HepG2 (cell line): ENCODE data around the gene DMGDH. TPM values are rescaled to one million over a fixed set of nuclear protein-coding genes. Genes with fewer than 3 reads are reported as not detected.

Experiments used
- ADNP ChIP-seq: sonication (generic); formaldehyde crosslinking; IDR thresholded peaks from 2 replicates; pipeline ENCODE4 v1.4.0; 2020; ENCODE audit warnings: missing genetic modification reagents
- ARID4A ChIP-seq: sonication (generic); formaldehyde crosslinking; IDR thresholded peaks from 2 replicates; pipeline ENCODE4 v1.5.0; 2020; ENCODE audit warnings: mild to moderate bottlenecking, missing genetic modification reagents, borderline replicate concordance
- DRAP1 ChIP-seq: IDR thresholded peaks from 2 replicates; pipeline ENCODE4 v1.6.1; 2016; ENCODE audit warnings: missing genetic modification reagents, missing compliant biosample characterization
- ELF3 ChIP-seq: IDR thresholded peaks from 2 replicates; pipeline ENCODE4 v1.6.1; 2016; ENCODE audit warnings: missing genetic modification reagents, missing compliant biosample characterization
- GLMP ChIP-seq: sonication (generic); formaldehyde crosslinking; IDR thresholded peaks from 2 replicates; pipeline ENCODE4 v1.9.0; 2021; ENCODE audit warnings: missing genetic modification reagents, mild to moderate bottlenecking, borderline replicate concordance
- HCFC1 ChIP-seq: fragments of 150-350 bp; IDR thresholded peaks from 2 replicates; pipeline ENCODE4 v1.6.1; 2014; ENCODE audit warnings: low read depth, low read length
- IRF9 ChIP-seq: sonication (generic); formaldehyde crosslinking; IDR thresholded peaks from 2 replicates; pipeline ENCODE4 v1.8.0; 2022; ENCODE audit warnings: missing genetic modification reagents, mild to moderate bottlenecking, borderline replicate concordance
- MLXIP ChIP-seq: sonication (generic); formaldehyde crosslinking; IDR thresholded peaks from 2 replicates; pipeline ENCODE4 v1.9.0; 2021; ENCODE audit warnings: missing genetic modification reagents, borderline replicate concordance
- NFE2L2 ChIP-seq: fragments of 150-350 bp; IDR thresholded peaks from 2 replicates; pipeline ENCODE4 v1.6.1; 2014; ENCODE audit warnings: low read length
- PAXIP1 ChIP-seq: sonication (generic); formaldehyde crosslinking; conservative IDR thresholded peaks from 2 replicates; pipeline ENCODE4 v1.4.0; 2020; ENCODE audit warnings: mild to moderate bottlenecking, missing genetic modification reagents, moderate library complexity
- U2AF2 ChIP-seq: fragments of 200-400 bp; formaldehyde crosslinking; IDR thresholded peaks from 2 replicates; pipeline ENCODE4 v1.6.1; 2017; ENCODE audit warnings: low read depth, mild to moderate bottlenecking, low read length
- polyA plus RNA-seq, 8 experiments: library from polyadenylated mRNA; depleted of rRNA in 3 of 8; stranded (reverse) in 7 of 8; unstranded in 1 of 8; fragments of >200 nt; fragmentation: Illumina TruSeq in 4 of 8; extraction: Trizol in 4 of 8; gene quantifications; 2 replicates each; pipeline versions ENCODE4 v1.2.1 to v1.2.3, GENCODE V29; 2011 to 2016; ENCODE audit warnings: low read depth in 4 of 8, missing spikeins in 1 of 8, mixed read lengths in 1 of 8; ENCODE audit not compliant: insufficient read depth in 1 of 8
- total RNA-seq, 5 experiments: library from RNA; depleted of rRNA; stranded (reverse); fragments of >200 nt; fragmentation: Illumina TruSeq; extraction: Trizol; gene quantifications; 2 replicates each; pipeline ENCODE4 v1.2.3, GENCODE V29; 2016; ENCODE audit warnings: low read depth in 1 of 5

Gene DMGDH
- total and polyA plus RNA-seq, 2 of the 13 experiments (the other 11 are each of a cell fraction or from before 2014, with no cell fraction given) = 3.6 to 7.9 TPM

GRCh38 chr5:78984439-78985115 lies 84.9 kb downstream of the DMGDH start (continued):
- TF ChIP-seq ARID4A (peak; percentile 44; the same call in 1 of the 2 replicates), U2AF2 (no peak), MLXIP (CRISPR knock-in tag) (no peak), IRF9 (CRISPR knock-in tag) (0 out of 2 replicates have a peak, but pooled peaks have one; percentile 18), ELF3 (CRISPR knock-in tag) (peak; percentile 17; the same call in 1 of the 2 replicates), DRAP1 (no peak; the same call in 1 of the 2 replicates), GLMP (CRISPR knock-in tag) (no peak), ADNP (CRISPR knock-in tag) (no peak), PAXIP1 (peak; percentile 25; the same call in 1 of the 2 replicates), NFE2L2 (no peak), HCFC1 (no peak)
